PFSK-1 (cell line): Measurements from ENCODE around the gene KCNH1.

Experiments used
- POLR2AphosphoS5 ChIP-seq: IDR thresholded peaks from 2 replicates; pipeline ENCODE4 v1.6.1; 2012; ENCODE audit warnings: low read depth, mild to moderate bottlenecking, control low read depth, low read length, moderate library complexity
- REST ChIP-seq, 2 experiments: IDR thresholded peaks; 2 replicates each; pipeline versions ENCODE4 v1.6.1 to v1.8.0; 2011 to 2012; ENCODE audit warnings: low read depth in 2 of 2, low read length in 2 of 2, control low read depth in 1 of 2, inconsistent platforms in 1 of 2, mild to moderate bottlenecking in 1 of 2, moderate library complexity in 1 of 2; ENCODE audit not compliant: insufficient read depth in 1 of 2
- SIN3A ChIP-seq: IDR thresholded peaks from 2 replicates; pipeline ENCODE4 v1.6.1; 2012; ENCODE audit warnings: mild to moderate bottlenecking, low read length, moderate library complexity, borderline replicate concordance; ENCODE audit not compliant: insufficient read depth
- TAF1 ChIP-seq: IDR thresholded peaks from 2 replicates; pipeline ENCODE4 v1.6.1; 2012; ENCODE audit warnings: low read length, control low read depth, borderline replicate concordance; ENCODE audit not compliant: insufficient read depth

GRCh38 chr1:210685295-210685650 is 448.7 kb downstream of the KCNH1 start:
- TF ChIP-seq POLR2AphosphoS5 (no peak), TAF1 (no peak), REST (IDR thresholded peaks at IDR 0.05; ENCODE audit: insufficient read depth in 1 of 2, low read depth in 2 of 2, low read length in 2 of 2) (no peak), SIN3A (no peak)
